GM21619 (cell line): Measurements from ENCODE around the gene IP6K3.

Source experiments
- ATAC-seq: cut with Tn5 transposase; IDR thresholded peaks from one replicate; pipeline ENCODE4 v1.9.1; 2021; ENCODE audit not compliant: unreplicated experiment

IP6K3 gene, protein sequence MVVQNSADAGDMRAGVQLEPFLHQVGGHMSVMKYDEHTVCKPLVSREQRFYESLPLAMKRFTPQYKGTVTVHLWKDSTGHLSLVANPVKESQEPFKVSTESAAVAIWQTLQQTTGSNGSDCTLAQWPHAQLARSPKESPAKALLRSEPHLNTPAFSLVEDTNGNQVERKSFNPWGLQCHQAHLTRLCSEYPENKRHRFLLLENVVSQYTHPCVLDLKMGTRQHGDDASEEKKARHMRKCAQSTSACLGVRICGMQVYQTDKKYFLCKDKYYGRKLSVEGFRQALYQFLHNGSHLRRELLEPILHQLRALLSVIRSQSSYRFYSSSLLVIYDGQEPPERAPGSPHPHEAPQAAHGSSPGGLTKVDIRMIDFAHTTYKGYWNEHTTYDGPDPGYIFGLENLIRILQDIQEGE

DNA sequence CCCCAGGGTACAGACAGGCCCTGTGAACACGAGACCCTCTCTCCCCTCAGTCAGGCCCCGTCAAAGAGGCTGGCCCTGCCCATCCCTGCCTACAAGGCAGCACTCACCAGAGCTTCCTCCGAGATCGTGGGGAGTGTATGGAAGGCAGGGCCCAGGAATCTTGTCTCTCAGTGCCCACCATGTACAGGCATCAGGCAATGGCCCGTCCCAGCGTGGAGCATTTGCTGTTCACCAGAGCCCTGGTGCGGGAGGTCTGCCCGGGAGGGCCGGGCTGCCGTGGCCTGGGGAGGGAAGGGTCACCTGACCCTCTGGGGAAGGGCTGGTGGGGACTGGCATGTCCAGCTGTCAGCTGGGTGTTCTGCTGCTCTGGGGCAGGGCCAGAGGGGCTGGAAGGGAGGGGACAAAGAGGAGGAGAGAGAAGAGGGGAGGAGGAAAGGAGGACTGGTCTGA lies at the start of gene IP6K3:
Gene IP6K3 (minus strand): TSS at position 255 of the 450 bp plus-strand sequence. CDS start 11,429 bp downstream, outside the sequence.
- no peak for ATAC-seq

- ATAC-seq: no peak
Observed at GRCh38 chr6:33794910-33795623, 48.4 kb upstream of the IP6K3 start.

DNA sequence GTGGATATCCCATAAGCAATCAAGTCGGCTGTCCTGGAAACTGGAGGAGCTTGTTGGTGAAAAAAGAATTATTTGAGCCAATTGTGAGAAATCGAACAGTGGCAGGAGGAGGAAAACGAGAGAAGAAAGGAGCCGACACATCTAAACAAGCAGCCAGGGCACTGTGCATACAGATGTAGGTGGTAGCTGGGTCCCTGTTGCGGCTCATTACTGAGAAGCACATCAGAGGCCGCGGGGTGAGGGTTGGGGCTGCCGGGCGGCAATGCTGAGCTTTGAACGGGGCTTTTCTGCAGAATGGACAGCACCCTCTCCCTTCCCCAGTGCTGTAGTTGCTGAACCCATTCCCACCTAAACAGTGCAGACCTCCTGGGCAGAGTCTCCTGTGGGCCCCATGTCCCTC lies 46.3 kb upstream of the IP6K3 start:
- ATAC-seq: no peak

DNA sequence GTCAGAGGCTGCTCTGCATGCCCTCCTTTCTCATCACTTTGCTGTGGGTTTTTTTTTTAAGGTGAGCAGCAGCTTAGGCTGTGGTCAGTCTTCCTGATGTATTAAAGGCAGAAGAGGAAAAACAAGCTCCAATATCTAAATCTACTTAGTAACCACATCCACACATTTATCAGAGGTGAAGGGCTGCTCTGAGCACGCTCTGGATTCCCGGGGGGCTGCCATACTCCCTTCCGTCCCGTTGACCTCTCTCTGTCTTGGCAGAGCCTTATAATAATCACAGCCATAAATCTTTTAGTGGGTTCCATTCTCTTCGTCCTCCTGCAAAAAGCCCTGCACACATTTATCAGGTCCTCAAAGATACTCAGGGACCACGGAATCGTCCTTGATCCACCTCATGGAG lies 44.9 kb upstream of the IP6K3 start:
- ATAC-seq: no peak

GRCh38 chr6:33790910-33791309 lies 44.2 kb upstream of the IP6K3 start:
- no peak for ATAC-seq

GRCh38 chr6:33790379-33790778 lies 43.7 kb upstream of the IP6K3 start:
- ATAC-seq: no peak

GRCh38 chr6:33789550-33789895 lies 42.8 kb upstream of the IP6K3 start:
- no peak for ATAC-seq

GRCh38 chr6:33788694-33789549 lies 42.2 kb upstream of the IP6K3 start, which contains the start of gene LEMD2:
Gene LEMD2, minus strand, starts transcription at chr6:33789130. Its CDS starts 14 bp downstream, at chr6:33789116.
- peak; percentile 79 for ATAC-seq

DNA sequence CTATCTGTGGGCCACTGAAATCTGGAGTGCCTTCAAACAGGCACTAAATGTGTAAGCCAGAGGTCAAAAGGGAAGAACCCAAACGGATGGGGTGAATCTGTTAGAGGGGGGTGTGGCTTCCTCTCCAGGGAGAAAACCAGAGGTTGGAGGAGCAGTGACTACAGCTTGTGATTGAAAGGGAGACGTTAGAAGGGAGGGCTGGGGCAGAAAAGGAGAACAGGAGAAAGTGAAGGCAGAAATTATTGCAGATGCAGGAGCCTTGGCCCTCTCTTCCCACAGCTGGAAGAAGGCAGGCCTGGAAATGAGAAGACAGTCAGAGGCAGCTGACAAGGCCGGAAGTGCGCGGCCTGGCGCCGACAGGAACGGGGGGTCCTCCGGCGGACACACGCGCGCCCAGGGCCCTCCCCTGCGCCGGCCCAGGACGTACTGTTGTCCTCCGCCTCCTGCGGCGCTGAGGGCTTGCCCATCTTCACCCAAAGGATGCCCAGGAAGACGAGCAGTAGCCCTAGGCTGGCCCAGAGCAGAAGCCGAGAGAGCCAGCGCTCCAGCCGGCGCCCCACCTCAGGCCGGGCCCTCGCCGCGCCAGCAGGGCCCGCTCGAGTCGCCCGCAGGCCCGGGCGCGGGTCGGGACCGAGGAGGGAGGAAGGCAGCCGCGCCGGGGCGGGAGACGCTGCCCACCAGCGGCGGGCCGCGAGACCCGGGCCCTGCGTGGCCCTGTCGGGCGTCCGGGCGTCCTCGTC lies 41.4 kb upstream of the IP6K3 start:
- ATAC-seq: peak; percentile 40

DNA sequence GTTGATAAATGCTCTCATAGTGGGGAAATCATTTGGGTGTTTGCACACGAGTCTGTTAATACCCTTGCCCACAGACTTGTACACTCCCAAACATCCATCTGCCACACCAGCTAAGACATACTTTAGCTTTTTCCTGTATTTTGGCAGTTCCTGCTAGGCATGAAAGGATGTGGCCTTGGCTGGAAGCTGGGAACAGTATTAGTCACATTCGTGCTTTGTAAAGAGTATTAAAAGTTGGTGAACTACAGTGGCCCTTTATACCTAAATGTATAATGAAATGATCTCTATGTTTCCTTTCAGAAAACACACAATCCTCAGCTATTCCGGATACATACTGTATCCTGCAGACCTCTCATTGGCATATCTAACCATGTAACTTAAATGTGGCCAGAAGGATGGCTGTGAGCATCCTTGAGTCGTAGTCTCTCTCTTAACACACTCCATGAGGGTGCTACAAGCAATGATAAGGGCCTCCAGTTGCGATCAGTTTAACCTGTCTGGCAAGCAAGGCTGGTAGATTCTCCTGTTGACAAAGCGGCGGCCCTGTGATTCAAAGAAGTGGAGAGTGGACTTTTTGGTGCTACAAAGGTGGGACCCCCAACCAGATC lies 40.7 kb upstream of the IP6K3 start:
- ATAC-seq: no peak

DNA sequence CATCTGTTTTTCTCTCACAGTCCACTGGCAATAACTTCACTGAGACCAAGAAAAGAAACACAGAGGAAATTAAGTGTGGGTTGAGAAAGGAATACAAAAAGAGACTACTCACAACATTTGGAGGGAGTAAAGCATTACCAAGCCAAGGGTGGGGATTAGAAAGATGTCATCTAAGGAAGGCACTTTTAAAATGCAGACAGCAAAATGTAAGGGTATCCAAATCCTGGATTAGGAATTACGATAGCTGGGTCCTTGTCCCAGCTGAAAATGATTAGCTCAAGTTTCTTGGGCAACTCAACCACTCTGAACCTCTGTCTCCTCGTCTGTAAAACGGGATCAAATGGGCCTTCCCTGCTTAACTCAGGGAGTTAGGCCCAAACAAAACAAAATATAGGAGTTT lies 40.0 kb upstream of the IP6K3 start:
- no peak for ATAC-seq

DNA sequence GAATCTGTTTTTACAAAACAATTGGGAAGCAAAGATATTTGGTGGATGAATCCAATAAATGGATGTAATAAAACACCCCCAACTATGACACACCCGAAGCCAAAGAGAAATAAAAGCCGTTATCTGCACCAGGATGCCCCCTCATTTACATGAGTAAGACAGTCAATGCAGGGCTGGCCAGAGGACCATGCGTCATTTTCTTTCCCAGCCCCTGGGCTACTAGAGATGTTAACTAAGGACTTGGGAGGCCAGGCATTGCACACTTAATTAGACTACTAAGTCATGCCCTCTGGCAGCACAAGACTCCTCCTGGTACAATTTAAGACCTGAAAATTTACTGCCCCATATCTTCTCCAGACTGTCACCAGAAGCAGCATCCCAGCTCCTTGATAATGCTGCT lies 39.1 kb upstream of the IP6K3 start:
- no peak for ATAC-seq

DNA sequence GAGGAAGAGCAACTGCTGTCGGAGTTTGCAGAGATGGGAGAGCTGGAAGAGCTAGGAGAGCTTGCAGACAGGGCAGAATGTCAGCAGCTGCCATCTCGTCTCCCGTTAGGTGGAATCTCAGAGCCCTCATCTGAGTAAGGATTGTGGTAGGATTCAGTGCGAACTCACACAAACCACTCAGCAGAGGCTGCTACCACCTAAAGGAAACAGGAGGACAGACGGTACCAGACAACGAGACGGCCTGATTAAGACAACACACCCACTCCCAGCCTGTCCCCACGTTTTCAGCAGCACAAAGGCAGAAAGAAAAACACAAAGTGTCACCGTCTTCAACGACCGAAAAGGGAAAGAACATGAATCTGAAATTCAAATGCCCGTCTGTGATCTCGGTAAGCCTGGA lies 38.1 kb upstream of the IP6K3 start:
- no peak for ATAC-seq

- ATAC-seq: no peak
Observed at GRCh38 chr6:33783781-33784520, 37.2 kb upstream of the IP6K3 start.

GRCh38 chr6:33782561-33782960 lies 35.9 kb upstream of the IP6K3 start:
- no peak for ATAC-seq

GRCh38 chr6:33781131-33781975 lies 34.6 kb upstream of the IP6K3 start:
- ATAC-seq: no peak

GRCh38 chr6:33779895-33780294 lies 33.2 kb upstream of the IP6K3 start:
- no peak for ATAC-seq

- no peak for ATAC-seq
Observed at GRCh38 chr6:33779290-33779689, 32.6 kb upstream of the IP6K3 start.
